ENCODE results near the gene INSYN1. TPM values are rescaled to one million over a fixed set of nuclear protein-coding genes. Genes with fewer than 3 reads are reported as not detected.

Gene INSYN1
- total RNA-seq, 1 experiment from 2014 or later: not detected

DNA sequence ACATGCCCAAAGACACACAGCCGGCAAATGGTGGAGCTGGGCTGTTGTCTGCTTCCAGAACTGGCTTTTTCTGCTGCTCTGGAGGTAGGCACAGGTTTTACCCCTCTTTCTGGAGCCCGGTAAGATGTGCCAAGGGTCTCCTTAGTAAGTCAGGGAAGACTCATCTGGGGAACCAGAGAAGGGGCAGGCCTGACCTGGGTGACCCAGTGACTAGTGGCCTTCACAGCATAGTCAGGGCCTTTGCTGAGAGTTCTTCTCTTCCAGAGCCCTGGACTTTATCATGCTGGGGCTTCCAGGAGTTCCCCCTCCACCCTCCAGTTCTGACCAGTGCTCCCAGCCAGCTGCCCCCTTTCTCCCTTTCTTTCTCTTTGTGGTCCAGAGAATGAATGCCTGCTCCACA, 65.8 kb downstream of the INSYN1 start:
- Mint-ChIP-seq H3K27ac (ENCODE audit: unreplicated experiment) (no peak overlapping the region), H3K4me3 (ENCODE audit: low read depth, unreplicated experiment) (no peak overlapping the region), H3K36me3 (ENCODE audit: insufficient read depth, unreplicated experiment) (peaks cover 22% of the 10 kb centered on the region), H3K9me3 (ENCODE audit: low read depth, unreplicated experiment) (no peaks in the 10 kb centered on the region), H3K4me1 (ENCODE audit: low read depth, unreplicated experiment) (peaks cover 39% of the 10 kb centered on the region), H3K27me3 (ENCODE audit: unreplicated experiment) (no peaks in the 10 kb centered on the region)
- TF ChIP-seq CTCF (IDR thresholded peaks at IDR 0.05; ENCODE audit: unreplicated experiment): no peak
- CTCF ChIA-PET: interaction anchor here (0.6 to 6.2 kb wide), 5 partner anchors 11 to 219 kb away, joined by 3 to 27 read pairs (median 14); no protein-coding TSS in a partner anchor
- no peak for DNase-seq
- no TSS peak for BruUV-seq (replicated peaks)
- intact Hi-C loops (cut with micrococcal nuclease; ENCODE audit: unreplicated experiment): no loop called here

DNA sequence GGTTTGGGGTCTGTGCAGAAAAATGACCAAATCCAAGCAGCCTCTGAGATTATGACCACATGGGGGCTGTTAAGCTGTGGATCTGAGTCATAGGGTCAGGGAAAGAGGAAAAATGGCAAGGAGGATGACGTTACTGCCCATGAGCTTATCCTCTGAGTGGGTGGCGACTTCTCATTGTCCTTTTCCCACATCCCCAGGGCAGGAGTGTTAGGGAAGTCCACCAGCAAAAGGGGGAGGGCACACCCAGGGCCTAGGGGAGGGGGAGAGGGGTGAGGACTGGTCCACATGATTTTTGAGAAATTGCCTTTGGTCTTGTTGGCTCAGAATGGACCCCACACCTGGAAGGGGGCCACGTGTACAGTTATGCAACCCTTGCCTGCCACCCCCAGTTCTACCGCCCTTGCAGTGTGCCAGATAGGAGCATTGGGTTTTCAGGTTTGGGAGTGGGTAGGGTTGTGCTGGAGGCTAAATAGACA, 66.3 kb downstream of the INSYN1 start:
- intact Hi-C loops (cut with micrococcal nuclease; ENCODE audit: unreplicated experiment): no loop called here
- H3K36me3 Mint-ChIP-seq (ENCODE audit: insufficient read depth, unreplicated experiment): peaks cover 22% of the 10 kb centered on the region
- DNase-seq: no peak
- no peaks in the 10 kb centered on the region for H3K9me3 Mint-ChIP-seq (ENCODE audit: low read depth, unreplicated experiment)
- peak overlapping the region; percentile 88 for H3K4me3 Mint-ChIP-seq (ENCODE audit: low read depth, unreplicated experiment)
- H3K27me3 Mint-ChIP-seq (ENCODE audit: unreplicated experiment): peaks cover 2% of the 10 kb centered on the region
- CTCF ChIA-PET: interaction anchor here (0.5 to 6.2 kb wide), 6 partner anchors 12 to 406 kb away, joined by 3 to 27 read pairs (median 8); no protein-coding TSS in a partner anchor
- H3K4me1 Mint-ChIP-seq (ENCODE audit: low read depth, unreplicated experiment): peaks cover 39% of the 10 kb centered on the region
- no peak for TF ChIP-seq CTCF (IDR thresholded peaks at IDR 0.05; ENCODE audit: unreplicated experiment)
- no peak overlapping the region for H3K27ac Mint-ChIP-seq (ENCODE audit: unreplicated experiment)
- BruUV-seq (replicated peaks): no TSS peak

GRCh38 chr15:73685981-73686380, 67.2 kb downstream of the INSYN1 start:
- Mint-ChIP-seq H3K4me3 (ENCODE audit: low read depth, unreplicated experiment) (peak overlapping the region; percentile 88), H3K27ac (ENCODE audit: unreplicated experiment) (peak overlapping the region; percentile 25), H3K4me1 (ENCODE audit: low read depth, unreplicated experiment) (peaks cover 39% of the 10 kb centered on the region), H3K27me3 (ENCODE audit: unreplicated experiment) (peaks cover 10% of the 10 kb centered on the region), H3K9me3 (ENCODE audit: low read depth, unreplicated experiment) (no peaks in the 10 kb centered on the region), H3K36me3 (ENCODE audit: insufficient read depth, unreplicated experiment) (peaks cover 22% of the 10 kb centered on the region)
- no peak for TF ChIP-seq CTCF (IDR thresholded peaks at IDR 0.05; ENCODE audit: unreplicated experiment)
- CTCF ChIA-PET: interaction anchor here (0.9 to 6.2 kb wide), 7 partner anchors 9 to 125 kb away, joined by 3 to 27 read pairs (median 6); no protein-coding TSS in a partner anchor
- intact Hi-C loops (cut with micrococcal nuclease; ENCODE audit: unreplicated experiment): no loop called here
- DNase-seq: no peak
- BruUV-seq (replicated peaks): no TSS peak

Other genes with a start within 250 kb of the INSYN1 start
- gene NPTN, start 120.0 kb downstream of the INSYN1 start, total RNA-seq (2022): 190 TPM in 2 replicates
- gene CD276, start 69.0 kb downstream of the INSYN1 start, total RNA-seq (2022): 83.7 and 84.6 TPM in 2 replicates
- not detected in 2 replicates for gene TBC1D21, start 120.2 kb upstream of the INSYN1 start, total RNA-seq (2022)
- 2.1 and 2.2 TPM in 2 replicates for gene LOXL1, start 173.1 kb upstream of the INSYN1 start, total RNA-seq (2022)
- 18.3 and 19.7 TPM in 2 replicates for gene STOML1, start 238.9 kb upstream of the INSYN1 start, total RNA-seq (2022)
- gene PML, start 241.4 kb upstream of the INSYN1 start, total RNA-seq (2022): 120 and 153 TPM in 2 replicates